Measurements from ENCODE around the gene NUDT7.

The NUDT7 gene

DNA sequence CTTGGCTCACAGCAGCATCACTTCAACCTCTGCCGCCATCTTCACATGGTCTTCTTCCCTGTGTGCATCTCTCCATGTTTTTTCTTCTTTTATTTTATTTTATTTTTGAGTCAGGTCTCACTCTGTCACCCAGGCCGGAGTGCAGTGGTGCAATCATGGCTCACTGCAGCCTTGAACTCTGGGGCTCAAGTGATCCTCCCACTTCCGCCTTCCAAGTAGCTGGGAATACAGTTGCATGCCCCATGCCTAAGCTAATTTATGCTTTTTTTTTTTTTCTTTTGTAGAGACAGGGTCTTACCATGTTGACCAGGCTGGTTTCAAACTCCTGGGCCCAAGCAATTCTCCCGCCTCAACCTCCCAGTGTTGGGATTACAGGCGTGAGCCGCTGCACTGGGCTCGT lies 1.9 kb downstream of the NUDT7 start:
- DNase-seq (ENCODE audit: low spot score), result no peak

GRCh38 chr16:77729951-77730350 lies 7.6 kb downstream of the NUDT7 start:
- DNase-seq (ENCODE audit: low spot score), result no peak

DNA sequence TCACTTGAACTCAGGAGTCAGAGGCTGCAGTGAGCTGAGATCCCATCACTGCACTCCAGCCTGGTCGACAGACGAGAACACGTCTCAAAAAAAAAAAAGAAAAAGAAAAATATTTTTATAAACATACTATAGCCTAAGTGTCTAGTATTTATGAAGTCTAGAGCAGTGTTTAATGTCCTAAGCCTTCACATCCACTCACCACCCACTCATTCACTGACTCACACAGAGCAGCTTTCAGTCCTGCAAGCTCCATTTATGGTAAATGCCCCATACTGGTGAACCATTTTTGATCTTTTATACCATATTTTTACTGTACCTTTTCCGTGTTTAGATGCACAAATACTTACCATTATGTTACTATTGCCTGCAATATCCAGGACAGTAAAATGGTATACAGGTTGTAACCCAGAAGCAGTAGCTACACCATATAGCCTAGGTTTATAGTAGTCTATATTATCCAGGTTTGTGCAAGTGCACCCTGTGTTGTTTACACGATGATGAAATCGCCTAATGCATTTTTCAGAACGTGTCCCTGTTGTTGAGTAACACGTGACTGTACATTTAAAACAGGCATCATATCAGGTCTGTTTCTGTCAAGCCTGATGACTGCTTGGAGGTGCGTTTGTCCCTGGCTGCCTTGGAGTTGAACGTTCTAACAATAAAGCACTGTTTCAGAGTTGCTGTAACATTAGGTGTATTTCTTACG lies 10.1 kb downstream of the NUDT7 start:
- no peak for DNase-seq (ENCODE audit: low spot score)

DNA sequence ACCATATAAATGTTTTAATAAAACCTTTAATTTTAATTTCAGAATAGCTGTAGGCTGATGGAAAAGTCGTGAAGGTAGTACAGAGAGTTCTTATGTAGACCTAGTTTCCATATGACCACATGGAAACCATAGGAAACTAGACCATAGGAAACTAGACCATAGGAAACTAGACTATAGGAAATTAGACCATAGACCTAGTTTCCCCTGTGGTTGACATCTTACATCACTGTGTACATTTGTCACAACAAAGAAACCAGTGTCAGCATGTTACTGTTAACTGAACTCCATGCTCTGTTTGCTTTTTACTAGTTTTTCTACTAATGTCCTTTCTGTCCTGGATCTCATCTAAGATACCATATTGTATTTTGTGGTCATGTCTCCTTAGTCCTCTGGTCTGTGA lies 14.6 kb downstream of the NUDT7 start:
- no peak for DNase-seq (ENCODE audit: low spot score)

- no peak for DNase-seq (ENCODE audit: low spot score)
These were observed 16.6 kb downstream of the NUDT7 start for GRCh38 chr16:77738706-77739558.

DNA sequence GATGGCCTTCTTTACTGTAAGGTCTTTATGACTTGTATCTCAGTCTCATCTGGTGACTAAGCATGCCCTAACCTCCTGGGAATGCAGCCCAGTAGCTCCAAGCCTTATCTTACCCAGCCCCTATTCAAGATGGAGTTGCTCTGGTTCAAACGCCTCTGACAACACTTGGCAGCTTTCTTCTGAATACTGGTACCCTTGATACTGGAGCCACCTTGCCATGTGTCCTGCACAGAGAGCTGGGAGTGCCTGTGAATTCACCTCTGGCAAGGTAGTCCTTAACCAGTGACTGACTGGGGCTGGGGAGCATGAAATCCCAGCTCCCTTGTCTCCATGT lies 17.2 kb downstream of the NUDT7 start:
- no peak for DNase-seq (ENCODE audit: low spot score)

DNA sequence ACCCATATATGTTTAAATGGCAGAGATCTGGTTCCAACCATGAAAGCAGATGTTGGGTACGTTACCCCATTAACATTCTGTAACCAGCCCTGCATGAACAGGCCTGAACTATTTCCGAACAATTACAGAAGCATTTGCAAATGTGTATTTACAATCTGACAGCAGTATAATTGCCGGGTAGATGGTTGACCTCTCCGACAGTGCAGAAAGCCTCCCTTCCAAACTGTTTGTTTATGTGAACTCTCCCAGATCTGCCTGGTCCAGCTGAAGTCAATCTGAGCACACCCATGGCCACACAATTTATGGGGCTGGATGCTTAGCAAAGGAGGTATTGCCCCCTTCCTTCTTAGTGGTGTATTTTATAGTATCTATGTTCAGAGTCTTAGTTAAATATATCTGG lies 21.8 kb downstream of the NUDT7 start:
- no peak for DNase-seq (ENCODE audit: low spot score)

DNA sequence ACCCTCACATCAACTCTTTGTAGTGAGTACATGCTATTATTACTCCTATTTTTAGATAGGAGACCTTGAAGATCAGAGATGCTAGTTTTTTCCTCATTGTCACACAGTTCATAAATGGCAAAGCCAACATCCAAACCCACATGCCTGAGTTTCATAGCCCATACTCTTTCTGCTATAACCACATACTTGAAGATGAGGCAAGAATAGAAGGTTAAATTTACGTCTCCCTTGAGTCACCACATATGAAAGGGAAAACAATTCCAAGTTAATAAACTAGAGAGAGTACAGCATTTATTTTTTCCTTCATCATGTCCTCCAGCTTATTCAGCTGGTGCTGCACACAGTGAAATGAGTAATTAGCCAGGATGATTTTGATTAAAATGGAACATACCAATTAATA lies 23.7 kb downstream of the NUDT7 start:
- DNase-seq (ENCODE audit: low spot score), result no peak

DNA sequence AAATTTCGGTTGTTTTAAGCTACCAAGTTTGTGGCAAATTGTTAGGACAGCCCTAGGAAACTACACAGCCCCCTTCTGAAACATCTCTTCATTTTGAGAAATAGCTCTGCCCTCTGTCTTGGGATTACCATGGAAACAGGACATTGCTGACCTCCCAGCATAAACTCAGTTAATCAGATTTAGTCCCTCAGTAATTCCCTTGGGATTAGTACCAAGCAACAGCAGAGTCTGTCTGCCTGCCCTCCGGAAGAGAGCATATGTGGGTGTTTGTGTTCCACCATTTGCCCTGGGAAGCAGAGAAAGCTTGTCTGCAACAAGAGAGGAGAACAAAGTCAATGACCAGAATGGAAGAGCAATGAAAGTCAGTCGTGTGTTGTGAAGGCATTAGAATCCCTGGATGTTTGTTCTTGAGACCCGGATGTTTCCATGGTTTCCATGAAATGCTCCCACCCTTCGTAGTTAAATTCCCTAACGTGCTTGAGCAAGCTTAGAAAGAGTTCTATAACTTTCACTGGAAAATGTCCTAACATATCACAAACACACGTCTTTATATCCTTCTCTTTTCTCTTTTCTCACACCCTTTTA lies 26.2 kb downstream of the NUDT7 start:
- no peak for DNase-seq (ENCODE audit: low spot score)

GRCh38 chr16:77749415-77749814 lies 27.1 kb downstream of the NUDT7 start:
- no peak for DNase-seq (ENCODE audit: low spot score)

DNA sequence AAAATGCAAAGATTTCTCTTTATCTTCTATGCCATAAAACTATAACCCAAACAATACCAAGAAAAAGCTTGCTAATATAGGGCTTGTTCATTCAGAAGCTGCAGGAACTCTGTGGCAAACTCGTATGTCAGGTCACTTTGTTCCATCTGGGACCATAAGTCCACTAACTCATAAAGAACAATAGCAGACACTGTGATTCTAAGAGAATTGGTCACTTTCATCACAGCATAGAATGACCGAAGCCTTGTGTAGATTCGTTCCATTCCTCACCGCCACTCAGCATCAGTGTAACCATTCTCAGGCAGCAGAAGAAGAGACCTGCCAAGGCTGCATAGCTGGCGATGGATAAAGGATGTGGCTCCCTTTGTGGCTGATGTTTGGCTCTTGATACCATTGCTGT lies 35.7 kb downstream of the NUDT7 start:
- DNase-seq (ENCODE audit: low spot score), result peak; percentile 1

DNA sequence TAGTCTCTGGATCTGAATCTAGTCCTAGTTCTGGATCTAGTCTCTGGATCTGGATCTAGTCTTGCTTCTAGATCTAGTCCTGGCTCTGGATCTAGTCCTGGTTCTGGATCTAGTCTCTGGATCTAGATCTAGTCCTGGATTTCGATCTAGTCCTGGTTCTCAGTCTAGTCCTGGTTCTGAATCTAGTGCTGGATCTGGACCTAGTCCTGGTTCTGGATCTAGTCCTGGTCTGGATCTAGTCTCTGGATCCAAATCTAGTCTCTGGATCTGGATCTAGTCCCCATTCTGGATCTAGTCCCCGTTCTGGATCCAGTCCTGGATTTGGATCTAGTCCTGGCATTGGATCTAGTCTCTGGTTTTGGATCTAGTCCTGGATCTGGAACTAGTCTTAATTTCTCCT lies 36.2 kb downstream of the NUDT7 start:
- DNase-seq (ENCODE audit: low spot score), result no peak

- no peak for DNase-seq (ENCODE audit: low spot score)
These were observed 36.9 kb downstream of the NUDT7 start for GRCh38 chr16:77759201-77759600.

DNA sequence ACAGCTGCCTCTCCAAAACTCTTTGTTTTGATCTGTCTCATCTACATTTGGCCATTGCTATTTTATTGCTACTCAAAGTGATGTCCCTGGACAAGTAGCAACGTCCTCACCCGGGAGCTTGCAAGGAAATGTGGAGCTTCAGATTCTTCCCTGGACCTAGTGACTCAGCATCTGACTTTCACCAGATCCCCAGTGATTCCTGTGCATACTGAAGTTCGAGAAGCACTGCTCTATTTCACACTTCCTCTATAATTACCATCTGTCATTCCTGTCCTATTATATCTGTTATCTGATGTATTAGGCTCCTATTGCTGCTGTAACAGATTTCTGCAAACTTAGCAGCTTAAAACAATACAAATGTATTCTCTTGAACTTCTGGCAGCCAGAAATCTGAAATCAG lies 37.5 kb downstream of the NUDT7 start:
- no peak for DNase-seq (ENCODE audit: low spot score)

DNA sequence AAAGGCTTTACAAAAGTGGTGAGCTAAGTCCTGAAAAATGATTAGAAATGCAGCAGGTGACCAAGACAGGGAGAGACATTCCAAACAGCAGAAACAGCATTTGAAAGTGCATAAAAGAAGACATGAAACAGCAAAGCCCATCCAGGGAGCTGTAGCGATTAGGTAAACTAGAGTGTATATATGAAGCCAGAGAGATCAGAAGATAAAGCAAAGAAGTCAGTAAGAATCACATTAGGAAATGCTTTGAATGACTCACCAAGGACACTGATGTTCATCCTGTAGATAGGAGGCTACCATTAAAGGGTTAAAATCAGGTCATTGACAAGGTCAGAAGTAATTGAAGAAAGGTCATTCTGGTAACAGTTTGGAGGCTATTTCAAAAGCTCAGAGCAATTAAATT lies 38.5 kb downstream of the NUDT7 start:
- no peak for DNase-seq (ENCODE audit: low spot score)

DNA sequence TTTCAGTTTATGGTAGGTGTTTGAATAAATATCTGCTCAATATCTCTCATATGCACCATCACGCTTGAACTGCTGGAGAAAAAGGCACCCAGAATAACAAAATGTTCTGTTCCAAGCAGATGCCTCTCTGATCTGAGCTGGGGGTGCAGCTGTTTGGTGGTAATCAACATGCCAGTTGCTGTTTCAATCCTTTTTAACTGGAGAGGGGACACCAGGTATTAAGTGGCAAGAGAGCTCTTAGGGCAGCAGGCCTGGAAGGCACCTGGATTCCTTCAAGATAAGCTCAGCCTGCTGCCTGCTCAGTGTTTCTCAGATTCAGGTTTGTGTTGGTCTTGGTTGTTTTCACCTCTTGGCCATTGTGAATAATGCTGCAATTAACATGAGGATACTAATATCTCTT lies 38.9 kb downstream of the NUDT7 start:
- no peak for DNase-seq (ENCODE audit: low spot score)

DNA sequence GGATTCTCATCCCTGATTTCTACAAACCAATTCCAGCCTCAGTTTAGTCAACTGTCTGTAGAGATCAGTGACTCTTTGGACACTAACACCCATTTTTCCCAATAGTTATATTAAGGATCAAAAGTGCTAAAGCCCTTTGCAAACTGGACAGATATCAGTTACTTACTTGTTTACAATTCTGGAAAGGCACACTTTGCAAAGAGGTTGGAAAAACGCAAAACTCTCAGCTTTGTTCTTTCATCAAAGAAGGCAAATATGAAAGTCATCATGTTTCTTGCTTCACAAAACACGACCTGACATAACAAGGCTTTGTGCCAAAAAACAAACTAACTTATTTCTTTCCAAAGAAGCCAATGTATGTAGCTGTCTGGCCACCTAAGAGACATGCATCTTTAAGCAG lies 39.9 kb downstream of the NUDT7 start:
- DNase-seq (ENCODE audit: low spot score), result no peak

DNA sequence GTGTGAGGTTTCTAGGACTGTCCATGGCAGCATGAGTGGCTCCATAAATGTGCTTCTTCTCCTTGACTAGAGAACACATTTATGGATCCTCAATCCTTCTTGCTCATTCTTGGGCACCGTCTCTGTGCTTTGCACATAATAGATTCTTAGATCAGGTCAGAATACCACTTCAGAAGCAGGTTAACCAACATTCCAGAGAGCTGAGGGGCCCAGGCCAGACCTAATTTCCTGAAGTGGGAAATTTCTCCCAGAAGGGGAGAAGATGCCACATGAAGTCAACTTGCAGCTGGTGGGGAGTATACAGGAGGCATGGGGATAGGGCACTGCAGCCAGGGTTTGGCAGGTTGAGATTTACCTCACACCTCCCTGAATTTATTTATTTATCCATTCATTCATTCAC lies 41.7 kb downstream of the NUDT7 start:
- no peak for DNase-seq (ENCODE audit: low spot score)

GRCh38 chr16:77767211-77767610 lies 44.9 kb downstream of the NUDT7 start:
- DNase-seq (ENCODE audit: low spot score), result no peak

DNA sequence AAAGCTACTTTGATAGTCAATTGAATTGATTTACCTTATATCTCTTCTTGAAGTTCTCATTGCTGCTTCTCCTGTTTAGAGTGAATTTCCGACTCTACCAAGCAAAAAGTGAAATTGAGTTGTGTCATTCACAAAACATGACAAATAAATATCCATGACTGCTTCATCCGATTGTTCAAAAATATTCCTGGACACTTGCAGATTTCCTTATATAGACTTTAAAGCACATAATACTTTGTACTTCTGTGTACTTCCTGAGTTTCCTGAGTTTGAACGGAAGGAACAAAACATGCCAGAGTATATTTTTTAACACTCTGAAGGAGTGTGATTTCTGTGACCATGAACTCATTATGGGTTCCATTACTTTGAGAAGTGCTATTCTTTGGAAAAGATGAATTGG lies 45.5 kb downstream of the NUDT7 start:
- DNase-seq (ENCODE audit: low spot score), result no peak

GRCh38 chr16:77775911-77776909 lies 53.9 kb downstream of the NUDT7 start:
- no peak for DNase-seq (ENCODE audit: low spot score)

DNA sequence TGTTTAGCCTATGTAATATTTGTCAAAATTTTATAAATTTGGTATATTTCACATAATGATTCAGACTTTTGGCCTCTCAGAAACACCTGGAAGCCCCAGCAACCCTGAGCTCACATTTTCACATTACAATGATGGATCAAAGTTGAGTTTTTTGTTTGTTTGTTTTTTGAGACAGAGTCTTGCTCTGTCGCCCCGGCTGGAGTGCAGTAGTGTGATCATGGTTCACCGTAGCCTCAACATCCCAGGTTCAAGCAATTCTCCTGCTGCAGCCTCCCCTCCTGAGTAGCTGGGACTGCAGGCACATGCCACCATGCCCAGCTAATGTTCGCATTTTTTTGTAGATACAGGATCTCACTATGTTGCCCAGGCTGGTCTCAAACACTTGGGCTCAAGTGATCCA lies 55.4 kb downstream of the NUDT7 start:
- no peak for DNase-seq (ENCODE audit: low spot score)

All from putamen (tissue), 1 donor.